GM19463 (cell line): Measurements from ENCODE around the gene JUNB.
A peak's percentile ranks its signal among the peaks of the same experiment; 100 is the strongest.
"Not testable (repeated sequence)": the region's sequence is repeated elsewhere in the genome, so short reads cannot be mapped to it uniquely, and the experiment has no call there.

Source experiments
- ATAC-seq: cut with Tn5 transposase; IDR thresholded peaks from one replicate; pipeline ENCODE4 v1.9.1; 2021; ENCODE audit warnings: mild to moderate bottlenecking, moderate library complexity; ENCODE audit not compliant: unreplicated experiment

Gene JUNB

GRCh38 chr19:12788682-12789097 lies 2.6 kb upstream of the JUNB start:
- no peak for ATAC-seq

- ATAC-seq, result no peak
Observed at GRCh38 chr19:12789098-12789903, 2.0 kb upstream of the JUNB start.

DNA sequence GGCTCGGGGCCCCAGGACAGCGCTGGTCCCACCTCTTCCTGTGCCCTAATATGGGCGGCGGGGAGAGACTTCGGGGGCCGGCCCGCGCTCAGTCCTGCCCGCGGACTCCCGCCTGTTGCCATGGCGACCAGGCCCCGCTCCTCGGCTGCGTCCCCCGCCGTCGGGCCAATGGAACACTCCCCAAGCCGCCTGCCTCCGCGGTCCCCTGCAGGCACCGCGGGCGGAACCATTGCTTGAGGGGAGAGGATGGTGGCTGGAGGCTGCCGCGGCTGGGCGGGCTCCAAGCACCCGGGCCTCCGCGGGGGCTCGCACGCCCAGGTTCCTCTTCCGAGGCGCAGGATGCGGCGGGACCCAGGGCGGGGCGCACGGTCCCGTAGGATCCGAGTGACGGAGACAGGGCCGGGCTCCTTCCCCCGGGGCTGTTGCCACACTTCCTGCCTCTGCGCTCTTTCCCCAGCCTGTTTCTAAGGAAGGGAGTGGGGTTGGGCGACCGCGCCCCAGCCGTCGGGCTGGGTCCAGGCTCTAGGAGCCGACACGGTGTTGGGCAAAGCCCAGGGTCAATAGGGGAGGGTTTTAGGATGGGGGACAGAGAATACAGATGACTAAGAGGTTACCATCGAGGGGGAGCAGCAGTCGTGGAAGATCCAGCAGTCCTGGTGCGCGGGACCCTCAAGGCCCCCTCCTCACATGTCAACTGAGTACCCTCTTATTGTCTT lies 1.2 kb upstream of the JUNB start:
- peak; percentile 44 for ATAC-seq

GRCh38 chr19:12790628-12791344 lies 500 bp upstream of the JUNB start:
- no peak for ATAC-seq

- ATAC-seq, result no peak
Observed at GRCh38 chr19:12792051-12792852, 966 bp downstream of the JUNB start.

DNA sequence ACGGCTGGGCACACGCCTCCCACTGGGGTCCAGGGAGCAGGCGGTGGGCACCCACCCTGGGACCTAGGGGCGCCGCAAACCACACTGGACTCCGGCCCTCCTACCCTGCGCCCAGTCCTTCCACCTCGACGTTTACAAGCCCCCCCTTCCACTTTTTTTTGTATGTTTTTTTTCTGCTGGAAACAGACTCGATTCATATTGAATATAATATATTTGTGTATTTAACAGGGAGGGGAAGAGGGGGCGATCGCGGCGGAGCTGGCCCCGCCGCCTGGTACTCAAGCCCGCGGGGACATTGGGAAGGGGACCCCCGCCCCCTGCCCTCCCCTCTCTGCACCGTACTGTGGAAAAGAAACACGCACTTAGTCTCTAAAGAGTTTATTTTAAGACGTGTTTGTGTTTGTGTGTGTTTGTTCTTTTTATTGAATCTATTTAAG lies 1.6 kb downstream of the JUNB start:
- ATAC-seq, result no peak

DNA sequence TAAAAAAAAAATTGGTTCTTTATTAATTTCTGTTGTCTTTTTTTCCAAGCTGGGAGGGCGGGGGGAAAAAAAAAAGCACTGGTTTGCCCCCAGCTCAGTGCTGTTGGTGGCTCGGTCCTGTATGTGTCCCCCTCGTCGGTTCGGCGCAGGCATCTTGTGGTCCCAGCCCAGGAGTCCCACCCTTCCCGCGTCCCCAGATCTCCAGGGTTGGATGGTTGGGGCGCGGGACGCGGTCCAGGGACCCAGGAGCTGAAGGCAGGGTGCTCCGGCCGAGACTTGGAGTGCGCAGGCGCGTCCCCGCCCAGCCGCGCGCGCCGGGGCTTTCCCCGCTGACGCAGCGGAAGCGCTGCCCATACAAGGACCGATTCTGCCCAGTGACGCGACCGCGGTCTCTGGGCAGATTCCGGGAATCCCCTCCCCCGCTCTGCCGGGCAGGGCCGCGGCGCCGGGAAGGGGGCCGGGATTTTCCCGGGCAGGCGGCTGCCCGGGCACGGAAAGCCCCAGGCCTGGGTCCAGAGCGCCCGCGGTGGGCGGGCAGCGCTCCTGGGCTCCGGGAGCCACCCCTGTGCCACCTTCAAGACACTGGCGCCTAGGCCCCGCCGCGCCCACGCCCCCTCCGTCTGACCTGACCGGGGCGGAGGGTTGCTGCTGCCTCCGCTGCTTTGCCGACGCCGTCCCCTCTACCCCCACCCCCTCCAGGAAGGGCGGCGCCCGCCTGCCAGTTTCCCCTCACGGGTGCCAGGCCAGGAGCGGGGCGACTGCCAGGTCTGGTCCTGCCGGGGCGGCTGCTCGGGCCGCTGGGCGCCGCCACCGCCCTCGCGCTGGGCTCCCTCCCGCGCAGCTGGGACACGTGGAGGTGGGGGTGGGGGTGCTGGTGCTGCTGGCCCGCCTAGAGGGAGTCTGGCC lies 2.3 kb downstream of the JUNB start:
- peak; percentile 28 for ATAC-seq

- no peak for ATAC-seq
Observed at GRCh38 chr19:12794196-12794941, 3.1 kb downstream of the JUNB start.

GRCh38 chr19:12794971-12795381 lies 3.7 kb downstream of the JUNB start:
- no peak for ATAC-seq

GRCh38 chr19:12796146-12797071 lies 5.1 kb downstream of the JUNB start:
- ATAC-seq, result no peak

GRCh38 chr19:12797141-12797587 lies 5.9 kb downstream of the JUNB start:
- ATAC-seq, result no peak

DNA sequence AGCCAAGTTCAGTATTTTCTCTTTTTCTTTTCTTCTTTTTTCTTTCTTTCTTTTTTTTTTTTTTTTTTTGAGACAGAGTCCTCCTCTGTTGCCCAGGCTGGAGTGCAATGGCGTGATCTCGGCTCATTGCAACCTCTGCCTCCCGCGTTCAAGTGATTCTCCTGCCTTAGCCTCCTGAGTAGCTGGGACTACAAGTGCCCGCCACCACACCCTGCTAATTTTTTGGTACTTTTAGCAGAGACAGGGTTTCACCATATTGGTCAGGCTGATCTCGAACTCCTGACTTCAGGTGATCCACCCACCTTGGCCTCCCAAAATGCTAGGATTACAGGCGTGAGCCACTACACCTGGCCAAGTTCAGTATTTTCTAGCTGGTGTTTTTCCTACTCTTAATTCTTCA lies 6.3 kb downstream of the JUNB start:
- ATAC-seq, result not testable (repeated sequence)

DNA sequence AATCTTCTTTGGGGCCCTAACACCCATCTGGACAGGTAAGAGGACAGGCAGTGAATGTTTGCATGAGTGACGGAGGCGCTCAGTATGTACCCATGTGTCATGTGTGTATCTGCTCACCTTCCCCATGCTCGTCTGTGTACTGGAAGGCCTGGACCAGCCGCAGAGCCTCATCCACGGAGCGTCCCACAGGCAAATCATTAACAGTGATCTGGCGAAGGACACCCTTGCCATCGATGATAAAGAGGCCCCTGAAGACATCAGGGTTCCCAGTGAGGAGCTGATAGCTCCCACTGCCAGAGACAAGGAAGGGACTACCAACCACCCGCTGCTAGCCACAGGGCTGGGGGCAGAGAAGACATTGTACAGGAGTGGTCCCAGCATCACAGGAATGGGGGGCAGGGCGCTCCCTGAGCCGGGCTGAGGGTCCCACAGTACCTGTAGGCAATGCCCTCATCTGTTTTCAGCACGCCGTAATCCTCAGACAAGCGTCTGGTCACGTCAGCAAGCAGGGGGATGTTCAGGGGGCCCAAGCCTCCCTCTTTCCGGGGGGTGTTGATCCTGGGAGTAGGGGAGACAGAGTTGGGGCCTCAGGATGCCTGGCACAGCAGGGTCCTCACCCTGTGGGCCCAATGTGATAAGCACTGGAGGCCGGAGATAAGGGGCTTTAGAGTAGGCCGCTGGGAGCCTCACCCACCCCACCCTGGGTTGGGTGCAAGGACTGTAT lies 8.6 kb downstream of the JUNB start:
- no peak for ATAC-seq

GRCh38 chr19:12800466-12800770 lies 9.1 kb downstream of the JUNB start:
- ATAC-seq, result no peak

GRCh38 chr19:12800923-12801465 lies 9.7 kb downstream of the JUNB start:
- ATAC-seq, result no peak

GRCh38 chr19:12801466-12802266 lies 10.4 kb downstream of the JUNB start, which contains the start of the genes PRDX2 and THSD8:
PRDX2 (minus strand) TSS chr19:12801800; CDS start chr19:12801261, 539 bp downstream.
THSD8 (plus strand) TSS chr19:12802069; CDS start chr19:12802072, 3 bp downstream.
- no peak for ATAC-seq
